ENCODE measurements around the gene NPAS2.

DNA sequence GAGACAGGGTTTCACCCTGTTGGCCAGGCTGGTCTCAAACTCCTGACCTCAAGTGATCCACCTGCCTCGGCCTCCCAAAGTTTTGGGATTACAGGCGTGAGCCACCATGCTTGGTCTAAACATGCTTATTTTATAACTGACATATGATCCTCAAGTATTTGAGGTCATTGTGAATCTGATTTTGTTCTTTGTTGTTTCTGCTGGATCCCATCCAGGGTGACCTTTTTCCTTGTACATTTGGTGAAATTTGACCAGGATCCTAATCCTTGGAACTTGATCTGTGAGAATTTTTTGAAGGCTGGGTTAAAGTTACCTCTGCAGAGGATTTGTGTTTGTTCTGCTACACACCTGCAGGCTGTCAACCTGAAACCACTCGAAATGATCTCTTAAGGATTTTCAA is 49.2 kb downstream of the NPAS2 start:
- TF ChIP-seq, protein P1, sequence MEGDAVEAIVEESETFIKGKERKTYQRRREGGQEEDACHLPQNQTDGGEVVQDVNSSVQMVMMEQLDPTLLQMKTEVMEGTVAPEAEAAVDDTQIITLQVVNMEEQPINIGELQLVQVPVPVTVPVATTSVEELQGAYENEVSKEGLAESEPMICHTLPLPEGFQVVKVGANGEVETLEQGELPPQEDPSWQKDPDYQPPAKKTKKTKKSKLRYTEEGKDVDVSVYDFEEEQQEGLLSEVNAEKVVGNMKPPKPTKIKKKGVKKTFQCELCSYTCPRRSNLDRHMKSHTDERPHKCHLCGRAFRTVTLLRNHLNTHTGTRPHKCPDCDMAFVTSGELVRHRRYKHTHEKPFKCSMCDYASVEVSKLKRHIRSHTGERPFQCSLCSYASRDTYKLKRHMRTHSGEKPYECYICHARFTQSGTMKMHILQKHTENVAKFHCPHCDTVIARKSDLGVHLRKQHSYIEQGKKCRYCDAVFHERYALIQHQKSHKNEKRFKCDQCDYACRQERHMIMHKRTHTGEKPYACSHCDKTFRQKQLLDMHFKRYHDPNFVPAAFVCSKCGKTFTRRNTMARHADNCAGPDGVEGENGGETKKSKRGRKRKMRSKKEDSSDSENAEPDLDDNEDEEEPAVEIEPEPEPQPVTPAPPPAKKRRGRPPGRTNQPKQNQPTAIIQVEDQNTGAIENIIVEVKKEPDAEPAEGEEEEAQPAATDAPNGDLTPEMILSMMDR (IDR thresholded peaks at IDR 0.05): no peak
- TF ChIP-seq POLR2A (IDR thresholded peaks at IDR 0.05) (no peak), EP300 (IDR thresholded peaks at IDR 0.05) (no peak)

Data from upper lobe of left lung (tissue), 4 donors.